ENCODE data around the gene PTPN11.

Gene PTPN11

DNA sequence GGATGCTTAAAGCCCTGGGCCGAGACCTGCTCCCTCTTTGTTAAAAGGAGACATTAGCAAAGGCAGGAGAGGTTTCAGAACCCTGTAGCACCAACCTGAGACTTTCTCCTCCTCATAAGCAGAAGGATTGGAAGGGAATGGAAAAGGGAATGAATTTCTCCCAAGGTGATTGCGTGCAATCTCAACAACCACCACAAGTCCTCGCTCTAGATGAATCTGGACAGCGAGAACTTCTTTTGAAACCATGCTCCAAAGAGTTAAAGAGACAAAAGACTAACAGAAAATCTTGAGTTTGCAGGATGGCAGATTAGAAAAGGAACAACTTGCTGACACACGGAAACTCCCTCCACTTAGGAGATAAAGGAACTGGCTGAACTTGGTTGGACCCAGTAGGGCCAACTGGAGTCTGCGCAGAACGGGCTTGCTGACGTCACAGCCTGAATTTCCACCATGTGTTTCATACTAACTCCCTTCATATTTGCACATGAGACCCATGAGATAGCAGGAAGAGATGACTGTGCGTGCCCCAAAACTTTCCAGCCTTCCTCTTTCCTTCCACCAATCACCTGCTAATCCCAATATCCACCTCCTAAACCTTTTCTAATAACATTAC is 137.0 kb downstream of the PTPN11 start:
- no peak for DNase-seq

GRCh38 chr12:112557951-112558630 is 139.3 kb downstream of the PTPN11 start:
- DNase-seq = no peak

Measured in RPMI8226 (cell line).